H9 (cell line): ENCODE data around the gene PRKCZ. TPM values are rescaled to one million over a fixed set of nuclear protein-coding genes. Genes with fewer than 3 reads are reported as not detected.

ENCODE experiments used
- DNase-seq: peaks from one replicate; pipeline ENCODE4 v3.0.0-alpha.2; 2017
- H2AFZ ChIP-seq: one replicate; pipeline ENCODE4 v1.6.1; 2013; ENCODE audit warnings: mild to moderate bottlenecking, low read length, control low read depth, moderate library complexity
- H2AK5ac ChIP-seq: 2 replicates; pipeline ENCODE4 v1.6.1; 2013; ENCODE audit warnings: low read length, control low read depth, mixed read lengths; ENCODE audit not compliant: insufficient read length
- H2BK120ac ChIP-seq: one replicate; pipeline ENCODE4 v1.6.1; 2013; ENCODE audit warnings: low read depth, mild to moderate bottlenecking, low read length, control low read depth, inconsistent platforms; ENCODE audit not compliant: poor library complexity, severe bottlenecking
- H2BK12ac ChIP-seq: 2 replicates; pipeline ENCODE4 v1.6.1; 2013; ENCODE audit warnings: low read length, control low read depth, mixed read lengths, low read depth; ENCODE audit not compliant: insufficient read length
- H2BK15ac ChIP-seq: 2 replicates; pipeline ENCODE4 v1.6.1; 2013; ENCODE audit warnings: low read depth, low read length, control low read depth
- H2BK20ac ChIP-seq: one replicate; pipeline ENCODE4 v1.6.1; 2013; ENCODE audit warnings: low read depth, mild to moderate bottlenecking, low read length, control low read depth, inconsistent platforms; ENCODE audit not compliant: poor library complexity, severe bottlenecking
- H2BK5ac ChIP-seq: 2 replicates; pipeline ENCODE4 v1.6.1; 2013; ENCODE audit warnings: low read length, control low read depth, mixed read lengths; ENCODE audit not compliant: insufficient read length
- H3K14ac ChIP-seq: 2 replicates; pipeline ENCODE4 v1.6.1; 2013; ENCODE audit warnings: low read length, control low read depth; ENCODE audit not compliant: insufficient read depth
- H3K18ac ChIP-seq: 2 replicates; pipeline ENCODE4 v1.6.1; 2013; ENCODE audit warnings: low read depth, mild to moderate bottlenecking, mixed read lengths, low read length, control low read depth; ENCODE audit not compliant: insufficient read length
- H3K23ac ChIP-seq: 2 replicates; pipeline ENCODE4 v1.6.1; 2013; ENCODE audit warnings: low read length, control low read depth, mixed read lengths, low read depth; ENCODE audit not compliant: insufficient read length
- H3K23me2 ChIP-seq: 2 replicates; pipeline ENCODE4 v1.6.1; 2013; ENCODE audit warnings: low read depth, mild to moderate bottlenecking, mixed read lengths, low read length, control low read depth; ENCODE audit not compliant: insufficient read length, poor library complexity, severe bottlenecking
- H3K27ac ChIP-seq: 2 replicates; pipeline ENCODE4 v1.5.1; 2013; ENCODE audit warnings: low read length, control low read depth, mixed read lengths, low read depth; ENCODE audit not compliant: insufficient read length
- H3K27me3 ChIP-seq: 2 replicates; pipeline ENCODE4 v1.6.1; 2013; ENCODE audit warnings: low read length, control low read depth, inconsistent platforms; ENCODE audit not compliant: insufficient read depth
- H3K4ac ChIP-seq: 2 replicates; pipeline ENCODE4 v1.6.1; 2013; ENCODE audit warnings: low read depth, mild to moderate bottlenecking, control low read depth, inconsistent platforms, low read length, moderate library complexity
- H3K4me1 ChIP-seq: 2 replicates; pipeline ENCODE4 v1.6.1; 2013; ENCODE audit warnings: low read length, control low read depth, inconsistent platforms; ENCODE audit not compliant: insufficient read depth
- H3K4me2 ChIP-seq: 2 replicates; pipeline ENCODE4 v1.6.1; 2013; ENCODE audit warnings: low read length, control low read depth, mixed read lengths; ENCODE audit not compliant: insufficient read length, insufficient read depth
- H3K56ac ChIP-seq: 2 replicates; pipeline ENCODE4 v1.6.1; 2013; ENCODE audit warnings: low read depth, mild to moderate bottlenecking, mixed read lengths, low read length, control low read depth; ENCODE audit not compliant: insufficient read length
- H3K79me1 ChIP-seq: 2 replicates; pipeline ENCODE4 v1.6.1; 2013; ENCODE audit warnings: low read depth, mild to moderate bottlenecking, moderate library complexity, low read length, control low read depth, inconsistent platforms; ENCODE audit not compliant: insufficient read depth, poor library complexity, severe bottlenecking
- H3K79me2 ChIP-seq: 2 replicates; pipeline ENCODE4 v1.6.1; 2013; ENCODE audit warnings: low read length, control low read depth, inconsistent platforms; ENCODE audit not compliant: insufficient read depth
- H3K9ac ChIP-seq: 2 replicates; pipeline ENCODE4 v1.6.1; 2013; ENCODE audit warnings: low read length, control low read depth, mixed read lengths; ENCODE audit not compliant: insufficient read length; ENCODE audit errors: extremely low read depth
- H3K9me3 ChIP-seq: one replicate; pipeline ENCODE4 v1.6.1; 2013; ENCODE audit warnings: low read depth, low read length, inconsistent platforms; ENCODE audit not compliant: control insufficient read depth
- H3T11ph ChIP-seq: one replicate; pipeline ENCODE4 v1.6.1; 2013; ENCODE audit warnings: mild to moderate bottlenecking, low read length, control low read depth, inconsistent platforms
- H4K20me1 ChIP-seq: one replicate; pipeline ENCODE4 v1.6.1; 2013; ENCODE audit not compliant: control insufficient read depth, insufficient read length, insufficient read depth
- H4K5ac ChIP-seq: 2 replicates; pipeline ENCODE4 v1.6.1; 2013; ENCODE audit warnings: low read depth, mild to moderate bottlenecking, mixed read lengths, low read length, control low read depth; ENCODE audit not compliant: insufficient read length
- H4K8ac ChIP-seq: replicated peaks from 2 replicates; pipeline ENCODE4 v1.6.1; 2013; ENCODE audit warnings: low read length, control low read depth, mixed read lengths, low read depth; ENCODE audit not compliant: insufficient read length
- H4K91ac ChIP-seq: 2 replicates; pipeline ENCODE4 v1.6.1; 2013; ENCODE audit warnings: low read depth, mild to moderate bottlenecking, moderate library complexity, mixed read lengths, low read length, control low read depth; ENCODE audit not compliant: insufficient read length
- H3K27ac Mint-ChIP-seq, 3 experiments: 2 replicates in 2 of 3; 3 replicates in 1 of 3; pipeline ENCODE4 v1.8.0; 2020 to 2021; ENCODE audit warnings: mixed read lengths in 3 of 3, mild to moderate bottlenecking in 1 of 3, moderate library complexity in 1 of 3
- H3K27me3 Mint-ChIP-seq: 2 replicates; pipeline ENCODE4 v1.8.0; 2021; ENCODE audit warnings: low read depth, mild to moderate bottlenecking, moderate library complexity, mixed read lengths
- H3K36me3 Mint-ChIP-seq, 3 experiments: 2 replicates in 2 of 3; 3 replicates in 1 of 3; pipeline ENCODE4 v1.8.0; 2020 to 2021; ENCODE audit warnings: low read depth in 3 of 3, mixed read lengths in 3 of 3; ENCODE audit not compliant: insufficient read depth in 1 of 3
- H3K4me1 Mint-ChIP-seq, 2 experiments: 2 replicates each; pipeline ENCODE4 v1.8.0; 2020; ENCODE audit warnings: mixed read lengths in 2 of 2
- H3K4me3 Mint-ChIP-seq, 2 experiments: 2 replicates in 1 of 2; 3 replicates in 1 of 2; pipeline ENCODE4 v1.8.0; 2020 to 2021; ENCODE audit warnings: mild to moderate bottlenecking in 2 of 2, mixed read lengths in 2 of 2, moderate library complexity in 1 of 2
- H3K9me3 Mint-ChIP-seq, 2 experiments: 2 replicates in 1 of 2; 3 replicates in 1 of 2; pipeline ENCODE4 v1.8.0; 2020; ENCODE audit warnings: mild to moderate bottlenecking in 2 of 2, mixed read lengths in 2 of 2, moderate library complexity in 1 of 2
- WGBS: extraction: QIAGEN DNeasy Blood & Tissue Kit; methylation state at CpG from one replicate; pipeline ENCODE4 v1.1.7; 2013; ENCODE audit warnings: missing lambda C conversion rate, low lambda C conversion rate, mixed read lengths; ENCODE audit not compliant: insufficient read length; ENCODE audit errors: extremely low coverage; 5-methylcytosine and 5-hydroxymethylcytosine counted together
- total RNA-seq: library from RNA; stranded (reverse); gene quantifications from 2 replicates; pipeline ENCODE4 v1.2.1, GENCODE V29; 2021
- TF ChIP-seq, protein P1 (sequence below): fragments of 200-600 bp; sonication (generic); conservative IDR thresholded peaks from 3 replicates; pipeline ENCODE4 v1.8.0; 2021; ENCODE audit warnings: antibody characterized with exemption, mild to moderate bottlenecking

PRKCZ gene
- total RNA-seq, 1 experiment from 2014 or later = 48.4 TPM

DNA sequence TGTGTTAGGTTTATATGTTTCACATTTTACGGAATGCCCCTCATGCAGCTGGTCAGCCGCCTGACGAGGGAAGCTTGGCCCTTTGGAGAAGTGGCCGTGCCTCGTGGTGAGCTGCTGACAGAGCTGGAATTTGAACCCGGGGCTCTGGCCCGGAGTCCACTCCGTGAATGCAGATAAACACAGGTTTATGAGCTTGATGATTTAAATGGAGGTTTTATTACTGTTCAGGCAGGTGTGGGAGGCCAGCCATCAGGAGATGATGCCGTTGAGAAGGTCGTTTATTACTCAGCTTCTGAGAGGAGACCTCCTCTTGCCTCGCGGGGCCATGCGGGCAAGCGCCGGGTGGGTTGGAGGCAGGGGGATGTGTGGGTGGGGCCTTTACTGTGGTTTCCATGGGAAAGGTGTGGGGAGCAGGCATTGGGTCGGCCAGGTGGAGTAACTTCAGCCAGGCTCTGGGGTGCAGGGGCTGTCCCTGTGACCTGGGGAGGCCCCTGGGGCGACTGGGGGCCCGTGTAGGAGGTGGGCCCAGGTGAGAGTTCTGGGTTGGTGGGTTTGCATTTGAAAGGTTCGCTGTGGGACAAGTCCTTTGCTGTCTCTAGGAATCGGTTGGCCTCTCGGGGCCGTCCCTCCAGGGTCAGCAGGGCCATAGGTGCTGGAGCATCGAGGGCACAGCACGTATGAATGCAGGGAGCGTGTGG lies 22.0 kb downstream of the PRKCZ start:
- Histone ChIP-seq H2BK20ac (no peak overlapping the region), H4K8ac (no peak overlapping the region), H3K23ac (no peak overlapping the region), H3T11ph (no peak overlapping the region), H3K79me1 (no peaks in the 10 kb centered on the region), H3K27me3 (no peaks in the 10 kb centered on the region), H2AFZ (no peak overlapping the region), H2BK120ac (no peak overlapping the region), H2BK15ac (no peak overlapping the region), H3K4ac (no peak overlapping the region), H4K91ac (no peak overlapping the region), H2BK5ac (no peak overlapping the region), H2BK12ac (no peak overlapping the region), H3K14ac (no peak overlapping the region), H3K56ac (no peak overlapping the region), H3K9ac (no peak overlapping the region), H4K5ac (no peak overlapping the region), H3K4me2 (no peak overlapping the region), H3K9me3 (no peaks in the 10 kb centered on the region), H3K27ac (no peak overlapping the region), H2AK5ac (no peak overlapping the region), H3K23me2 (no peaks in the 10 kb centered on the region), H3K4me1 (no peaks in the 10 kb centered on the region), H3K79me2 (peaks cover 1% of the 10 kb centered on the region; the same call in 1 of the 2 replicates), H4K20me1 (no peaks in the 10 kb centered on the region), H3K18ac (no peak overlapping the region)
- no peak overlapping the region for H3K4me3 Mint-ChIP-seq
- H3K27me3 Mint-ChIP-seq = no peaks in the 10 kb centered on the region
- TF ChIP-seq, protein P1, sequence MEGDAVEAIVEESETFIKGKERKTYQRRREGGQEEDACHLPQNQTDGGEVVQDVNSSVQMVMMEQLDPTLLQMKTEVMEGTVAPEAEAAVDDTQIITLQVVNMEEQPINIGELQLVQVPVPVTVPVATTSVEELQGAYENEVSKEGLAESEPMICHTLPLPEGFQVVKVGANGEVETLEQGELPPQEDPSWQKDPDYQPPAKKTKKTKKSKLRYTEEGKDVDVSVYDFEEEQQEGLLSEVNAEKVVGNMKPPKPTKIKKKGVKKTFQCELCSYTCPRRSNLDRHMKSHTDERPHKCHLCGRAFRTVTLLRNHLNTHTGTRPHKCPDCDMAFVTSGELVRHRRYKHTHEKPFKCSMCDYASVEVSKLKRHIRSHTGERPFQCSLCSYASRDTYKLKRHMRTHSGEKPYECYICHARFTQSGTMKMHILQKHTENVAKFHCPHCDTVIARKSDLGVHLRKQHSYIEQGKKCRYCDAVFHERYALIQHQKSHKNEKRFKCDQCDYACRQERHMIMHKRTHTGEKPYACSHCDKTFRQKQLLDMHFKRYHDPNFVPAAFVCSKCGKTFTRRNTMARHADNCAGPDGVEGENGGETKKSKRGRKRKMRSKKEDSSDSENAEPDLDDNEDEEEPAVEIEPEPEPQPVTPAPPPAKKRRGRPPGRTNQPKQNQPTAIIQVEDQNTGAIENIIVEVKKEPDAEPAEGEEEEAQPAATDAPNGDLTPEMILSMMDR = no peak
- no CpG with 5 or more reads among the region's 25 CpGs for WGBS
- H3K9me3 Mint-ChIP-seq = peaks cover 2 to 6% of the 10 kb centered on the region in 2 experiments; a peak in 4 of 5 replicates
- H3K27ac Mint-ChIP-seq = peak overlapping the region in 2 of 3 experiments; percentile 84 to 90; a peak in 6 of 7 replicates
- peaks cover 2 to 13% of the 10 kb centered on the region in 2 experiments; a peak in 2 of 4 replicates for H3K4me1 Mint-ChIP-seq
- no peak for DNase-seq
- H3K36me3 Mint-ChIP-seq = peaks cover 11 to 24% (median 18%) of the 10 kb centered on the region in 3 experiments
